Duodenal mucosa (tissue), 2 donors: ENCODE results near the gene BCL7C.
A peak's percentile ranks its signal among the peaks of the same experiment; 100 is the strongest.

Experiments
- H3K27ac ChIP-seq: one replicate; pipeline ENCODE4 v1.7.0; 2013; ENCODE audit warnings: low read depth, low read length
- H3K27me3 ChIP-seq, 2 donors: one replicate each; pipeline ENCODE4 v1.7.0; 2013; ENCODE audit warnings: low read length in 2 of 2, control low read depth in 1 of 2; ENCODE audit not compliant: insufficient read depth in 2 of 2, control insufficient read depth in 1 of 2
- H3K36me3 ChIP-seq, 2 donors: one replicate each; pipeline ENCODE4 v1.7.0; 2013; ENCODE audit warnings: low read length in 2 of 2, control low read depth in 1 of 2; ENCODE audit not compliant: insufficient read depth in 2 of 2, control insufficient read depth in 1 of 2
- H3K4me1 ChIP-seq, 2 donors: one replicate each; pipeline ENCODE4 v1.7.0; 2013; ENCODE audit warnings: low read length in 2 of 2, control low read depth in 1 of 2; ENCODE audit not compliant: insufficient read depth in 2 of 2, control insufficient read depth in 1 of 2
- H3K4me3 ChIP-seq, 2 donors: one replicate each; pipeline ENCODE4 v1.7.0; 2013; ENCODE audit warnings: low read length in 2 of 2, low read depth in 1 of 2
- H3K9ac ChIP-seq, 2 donors: one replicate each; pipeline ENCODE4 v1.7.0; 2013; ENCODE audit warnings: low read length in 2 of 2, low read depth in 1 of 2
- H3K9me3 ChIP-seq, 2 donors: one replicate each; pipeline ENCODE4 v1.7.0; 2013; ENCODE audit warnings: low read length in 2 of 2, control low read depth in 1 of 2; ENCODE audit not compliant: control insufficient read depth in 1 of 2

Gene BCL7C

DNA sequence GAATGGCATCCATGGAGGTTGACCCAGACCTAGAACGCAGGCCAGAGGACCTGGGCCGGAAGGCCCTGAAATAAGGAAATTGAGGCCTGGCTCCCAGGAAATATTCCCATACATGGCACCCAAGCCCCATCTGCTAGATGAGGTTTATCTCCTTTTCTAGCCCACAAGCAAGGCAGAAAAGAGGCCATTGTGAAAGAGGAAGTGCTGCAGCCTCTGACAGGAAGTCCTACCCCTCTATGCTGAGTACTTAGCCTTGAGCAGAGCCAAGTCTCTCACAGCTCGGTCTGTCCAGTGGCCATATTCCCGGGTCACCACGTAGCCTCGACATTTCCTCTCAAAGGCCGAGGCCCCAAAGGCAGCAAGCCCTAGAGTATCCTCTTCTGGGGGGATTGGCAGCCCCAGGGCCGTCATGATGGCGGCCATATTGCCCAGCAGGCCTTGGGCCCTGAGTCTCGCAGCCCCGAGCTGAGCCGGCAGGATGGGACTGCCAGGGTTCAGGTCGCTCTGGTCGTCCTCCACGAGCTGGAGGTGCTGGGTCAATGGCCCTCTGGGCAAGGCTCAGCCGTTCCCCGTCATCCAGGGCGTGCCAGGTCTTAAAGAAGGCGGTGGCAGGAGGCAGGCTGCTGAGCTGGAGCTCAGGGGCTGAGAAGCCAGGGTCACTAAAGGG, 10.4 kb upstream of the BCL7C start:
- H3K27ac ChIP-seq, result no peak overlapping the region
- H3K36me3 ChIP-seq, result no peaks in the 10 kb centered on the region
- H3K9me3 ChIP-seq, result no peaks in the 10 kb centered on the region
- H3K27me3 ChIP-seq, result no peaks in the 10 kb centered on the region
- no peak overlapping the region for H3K4me3 ChIP-seq
- H3K4me1 ChIP-seq, result peaks cover 9 to 29% of the 10 kb centered on the region in 2 donors
- H3K9ac ChIP-seq, result no peak overlapping the region

DNA sequence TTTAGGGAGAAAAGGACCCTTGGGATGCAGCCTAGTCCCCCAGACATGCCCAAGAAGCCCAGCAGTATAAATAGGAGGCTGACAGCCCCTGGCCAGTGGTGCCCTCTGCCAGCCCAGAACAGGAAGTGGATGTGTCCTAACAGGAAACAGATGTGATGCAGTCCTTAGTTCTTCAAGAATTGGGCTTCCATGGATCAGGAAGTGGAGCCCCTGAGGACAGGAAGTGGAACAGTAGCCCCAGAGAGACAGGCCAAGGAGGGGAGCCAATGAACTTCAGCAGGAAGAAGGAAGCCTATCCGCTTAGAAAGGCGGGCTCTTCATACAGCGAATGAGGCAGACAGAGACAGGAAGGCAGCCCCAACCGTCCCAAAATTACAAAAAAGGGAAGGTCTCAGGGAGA, 9.7 kb upstream of the BCL7C start:
- peaks cover 9 to 29% of the 10 kb centered on the region in 2 donors for H3K4me1 ChIP-seq
- H3K27ac ChIP-seq, result no peak overlapping the region
- H3K36me3 ChIP-seq, result no peaks in the 10 kb centered on the region
- no peaks in the 10 kb centered on the region for H3K9me3 ChIP-seq
- no peak overlapping the region for H3K9ac ChIP-seq
- H3K4me3 ChIP-seq, result no peak overlapping the region
- no peaks in the 10 kb centered on the region for H3K27me3 ChIP-seq

DNA sequence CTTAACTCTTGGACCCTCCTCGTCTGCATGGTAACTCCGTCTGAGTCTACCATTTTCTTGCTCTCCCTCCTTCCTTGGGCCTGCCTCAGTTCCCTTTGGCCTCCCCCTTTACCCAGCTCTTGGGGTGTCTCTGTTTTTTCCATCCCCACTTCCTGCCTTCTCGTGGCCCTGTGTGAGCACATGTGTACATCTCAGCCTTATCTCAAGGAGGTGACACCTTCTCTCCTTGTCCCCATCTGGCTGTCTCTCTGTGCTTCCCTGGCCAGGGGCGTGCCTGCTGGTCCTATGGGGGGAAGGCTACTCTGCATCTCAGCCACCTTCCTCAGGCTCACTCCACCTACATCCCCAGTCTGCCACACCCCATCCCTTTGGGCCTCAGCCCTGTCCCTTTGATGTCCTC, 9.1 kb upstream of the BCL7C start:
- H3K36me3 ChIP-seq, result no peaks in the 10 kb centered on the region
- peak overlapping the region; percentile 19 to 75 for H3K4me3 ChIP-seq
- no peak overlapping the region for H3K9ac ChIP-seq
- H3K9me3 ChIP-seq, result no peaks in the 10 kb centered on the region
- H3K27ac ChIP-seq, result peak overlapping the region; percentile 13
- peaks cover 9 to 29% of the 10 kb centered on the region in 2 donors for H3K4me1 ChIP-seq
- H3K27me3 ChIP-seq, result no peaks in the 10 kb centered on the region

DNA sequence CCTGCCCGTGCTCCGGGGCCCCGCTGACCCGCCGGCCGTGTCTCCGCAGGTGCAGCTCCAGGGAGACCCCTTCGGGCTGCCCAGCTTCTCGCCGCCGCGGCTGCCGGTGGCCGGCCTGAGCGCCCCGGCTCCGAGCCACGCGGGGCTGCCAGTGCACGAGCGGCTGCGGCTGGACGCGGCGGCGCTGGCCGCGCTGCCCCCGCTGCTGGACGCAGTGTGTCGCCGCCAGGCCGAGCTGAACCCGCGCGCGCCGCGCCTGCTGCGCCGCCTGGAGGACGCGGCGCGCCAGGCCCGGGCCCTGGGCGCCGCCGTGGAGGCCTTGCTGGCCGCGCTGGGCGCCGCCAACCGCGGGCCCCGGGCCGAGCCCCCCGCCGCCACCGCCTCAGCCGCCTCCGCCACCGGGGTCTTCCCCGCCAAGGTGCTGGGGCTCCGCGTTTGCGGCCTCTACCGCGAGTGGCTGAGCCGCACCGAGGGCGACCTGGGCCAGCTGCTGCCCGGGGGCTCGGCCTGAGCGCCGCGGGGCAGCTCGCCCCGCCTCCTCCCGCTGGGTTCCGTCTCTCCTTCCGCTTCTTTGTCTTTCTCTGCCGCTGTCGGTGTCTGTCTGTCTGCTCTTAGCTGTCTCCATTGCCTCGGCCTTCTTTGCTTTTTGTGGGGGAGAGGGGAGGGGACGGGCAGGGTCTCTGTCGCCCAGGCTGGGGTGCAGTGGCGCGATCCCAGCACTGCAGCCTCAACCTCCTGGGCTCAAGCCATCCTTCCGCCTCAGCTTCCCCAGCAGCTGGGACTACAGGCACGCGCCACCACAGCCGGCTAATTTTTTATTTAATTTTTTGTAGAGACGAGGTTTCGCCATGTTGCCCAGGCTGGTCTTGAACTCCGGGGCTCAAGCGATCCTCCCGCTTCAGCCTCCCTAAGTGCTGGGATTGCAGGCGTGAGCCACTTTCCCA, 8.4 kb upstream of the BCL7C start:
- Histone ChIP-seq H3K9me3 (no peaks in the 10 kb centered on the region), H3K9ac (peak overlapping the region; percentile 65 to 70), H3K4me3 (peak overlapping the region; percentile 60 to 75), H3K27me3 (no peaks in the 10 kb centered on the region), H3K36me3 (no peaks in the 10 kb centered on the region), H3K27ac (peak overlapping the region; percentile 73), H3K4me1 (peaks cover 10 to 32% of the 10 kb centered on the region in 2 donors)

DNA sequence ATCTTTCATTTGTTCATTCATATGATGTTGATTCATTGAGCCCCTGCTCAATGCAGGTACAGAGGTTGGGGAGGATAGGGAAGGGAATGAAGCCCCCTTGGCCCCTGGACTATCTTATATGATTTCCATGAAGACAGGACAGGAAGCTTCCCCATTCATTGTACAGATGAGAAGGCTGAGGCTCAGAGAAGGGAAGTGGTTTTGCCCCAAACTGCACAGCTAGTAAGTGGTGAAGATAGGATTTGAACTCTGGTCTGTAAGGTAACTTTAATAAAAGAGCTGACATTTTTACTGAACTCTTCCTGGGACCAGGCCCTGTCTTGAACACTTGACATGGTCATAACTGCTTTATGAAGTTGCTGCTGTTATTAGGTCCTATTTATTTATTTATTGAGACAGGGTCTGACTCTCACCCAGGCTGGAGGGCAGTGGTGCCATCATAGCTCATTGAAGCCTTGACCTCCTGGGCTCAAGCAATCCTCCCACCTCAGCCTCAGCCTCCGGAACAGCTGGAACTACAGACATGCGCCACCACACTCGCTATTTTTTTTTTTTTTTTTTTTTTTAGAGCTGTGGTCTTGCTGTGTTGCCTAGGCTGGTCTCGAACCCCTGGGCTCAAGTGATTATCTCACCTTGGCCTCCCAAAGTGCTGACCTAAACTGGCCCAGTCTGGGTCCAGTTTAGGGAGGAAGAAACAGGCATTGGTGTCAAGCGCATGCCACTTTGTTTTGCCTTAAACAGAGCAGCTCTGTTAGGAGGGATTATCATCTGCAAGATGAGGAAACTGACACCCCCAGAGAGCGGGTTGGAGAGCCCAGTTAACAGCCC, 7.5 kb upstream of the BCL7C start:
- Histone ChIP-seq H3K27ac (peak overlapping the region; percentile 42), H3K9ac (peak overlapping the region; percentile 39 to 43), H3K27me3 (no peaks in the 10 kb centered on the region), H3K9me3 (no peaks in the 10 kb centered on the region), H3K36me3 (no peaks in the 10 kb centered on the region), H3K4me3 (peak overlapping the region; percentile 58 to 75), H3K4me1 (peaks cover 15 to 39% of the 10 kb centered on the region in 2 donors)

DNA sequence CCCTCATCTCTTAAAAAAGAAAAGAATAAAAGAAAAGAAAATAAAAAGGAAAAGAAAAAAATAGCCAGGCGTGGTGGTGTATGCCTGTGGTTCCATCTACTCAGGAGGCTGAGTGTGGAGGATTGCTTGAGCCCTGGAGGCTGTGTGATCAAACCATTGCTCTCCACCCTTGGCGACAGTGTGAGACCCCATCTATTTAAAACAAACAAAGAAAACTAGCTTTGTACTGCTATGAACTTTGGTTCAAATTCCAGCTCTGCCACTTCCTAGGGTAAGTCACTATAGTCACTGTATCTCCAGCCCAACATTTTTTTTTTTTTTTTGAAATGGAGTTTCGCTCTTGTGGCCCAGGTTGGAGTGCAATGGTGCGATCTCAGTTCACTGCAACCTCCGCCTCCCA, 6.7 kb upstream of the BCL7C start:
- H3K27me3 ChIP-seq, result no peaks in the 10 kb centered on the region
- H3K4me3 ChIP-seq, result no peak overlapping the region
- H3K9ac ChIP-seq, result no peak overlapping the region
- no peak overlapping the region for H3K27ac ChIP-seq
- H3K4me1 ChIP-seq, result peaks cover 18 to 47% of the 10 kb centered on the region in 2 donors
- no peaks in the 10 kb centered on the region for H3K36me3 ChIP-seq
- H3K9me3 ChIP-seq, result no peaks in the 10 kb centered on the region

DNA sequence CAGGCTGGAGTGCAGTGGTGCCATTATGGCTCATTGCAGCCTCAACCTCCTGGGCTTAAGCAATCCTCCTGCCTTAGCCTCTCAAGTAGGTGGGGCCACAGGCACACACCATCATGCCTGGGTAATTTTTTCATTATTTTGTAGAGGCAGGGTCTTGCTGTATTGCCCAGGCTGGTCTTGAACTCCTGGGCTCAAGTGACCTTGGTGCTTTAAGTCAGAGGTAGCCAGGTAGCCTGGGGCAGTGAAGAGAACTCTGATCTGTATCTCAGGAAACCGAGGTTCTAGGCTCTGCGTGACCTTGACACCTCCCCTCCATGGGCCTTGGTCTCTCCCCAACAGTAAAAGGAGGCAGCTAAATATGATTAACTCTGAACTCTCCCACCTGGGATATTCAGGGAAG, 5.9 kb upstream of the BCL7C start:
- no peaks in the 10 kb centered on the region for H3K27me3 ChIP-seq
- H3K27ac ChIP-seq, result no peak overlapping the region
- H3K9ac ChIP-seq, result no peak overlapping the region
- H3K9me3 ChIP-seq, result no peaks in the 10 kb centered on the region
- H3K36me3 ChIP-seq, result no peaks in the 10 kb centered on the region
- no peak overlapping the region for H3K4me3 ChIP-seq
- peaks cover 21 to 55% of the 10 kb centered on the region in 2 donors for H3K4me1 ChIP-seq

DNA sequence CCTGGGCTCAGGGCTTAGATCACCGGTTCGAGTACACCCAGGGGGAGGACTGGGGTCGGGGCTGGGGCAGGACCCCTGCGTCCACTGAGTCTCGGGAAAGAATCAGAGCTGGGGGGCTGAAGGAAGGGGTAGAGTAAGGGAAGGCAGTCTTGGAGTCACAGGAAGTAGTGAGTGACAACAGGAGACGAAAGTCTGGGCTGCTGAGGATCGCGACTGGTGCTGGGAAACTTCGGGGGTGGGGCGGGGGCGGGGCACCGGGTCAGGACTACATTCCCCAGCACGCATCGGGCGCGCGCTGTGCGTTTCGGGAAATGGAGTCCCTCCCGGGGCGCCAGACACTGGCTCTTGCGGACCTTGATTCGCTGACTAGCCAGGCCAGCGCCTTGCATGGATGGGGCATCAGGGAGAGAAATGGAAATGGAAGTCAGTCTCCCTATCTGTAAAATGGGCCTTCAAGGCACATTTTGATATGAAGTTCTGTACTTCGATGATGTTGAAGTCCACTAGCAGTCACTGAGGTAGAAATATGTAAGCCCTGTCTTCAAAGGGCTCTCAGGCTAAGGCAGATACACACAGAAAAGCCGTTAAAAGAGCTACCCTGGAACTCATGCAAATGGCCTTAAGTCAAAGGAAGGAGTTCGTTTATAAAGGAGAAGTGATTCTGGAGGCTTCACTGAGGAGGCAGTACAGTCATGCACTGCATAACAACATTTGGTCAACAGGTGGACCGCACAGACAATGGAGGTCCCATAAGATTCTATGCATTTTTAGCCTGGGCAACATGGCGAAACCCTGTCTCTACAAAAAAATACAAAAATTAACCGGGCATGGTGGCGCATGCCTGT, 3.2 kb upstream of the BCL7C start:
- Histone ChIP-seq H3K4me1 (peaks cover 31 to 54% of the 10 kb centered on the region in 2 donors), H3K9me3 (no peaks in the 10 kb centered on the region), H3K9ac (peak overlapping the region; percentile 71 to 77)

DNA sequence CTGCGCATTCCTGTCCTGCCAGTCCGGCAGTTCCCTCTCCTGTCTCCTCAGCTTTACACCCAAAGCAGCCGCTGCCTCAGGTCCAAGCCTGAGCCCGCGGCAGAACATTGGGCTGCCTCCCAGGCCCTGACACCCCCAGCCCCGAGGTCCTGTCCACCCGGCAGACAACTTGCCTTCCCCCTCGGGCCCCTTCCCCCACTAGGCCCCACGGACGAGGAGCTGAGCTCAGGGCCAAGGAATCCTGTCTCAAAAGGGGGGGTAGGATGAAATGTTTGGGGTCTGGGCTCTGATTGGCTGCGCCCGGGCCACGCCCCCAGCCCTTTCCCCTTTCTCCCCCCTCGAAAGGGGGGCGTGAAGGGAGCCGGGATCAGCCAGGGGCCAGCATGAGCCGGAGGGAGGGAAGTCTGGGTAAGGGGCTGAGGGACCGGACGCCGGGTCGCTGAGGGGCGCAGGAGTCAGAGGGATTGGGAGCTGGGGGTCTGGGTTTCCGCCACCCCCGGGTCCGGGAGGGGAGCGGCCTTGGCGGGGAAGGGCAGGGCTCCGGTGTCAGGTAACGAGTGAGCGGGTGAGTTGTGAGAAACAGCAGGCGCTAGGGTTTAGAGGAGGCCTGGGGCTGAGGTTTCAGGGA, 2.5 kb upstream of the BCL7C start, which contains the start of gene CTF1:
Gene CTF1, plus strand, starts transcription at position 354 of the 628 bp plus-strand sequence. Its CDS starts 30 bp downstream, at position 384.
- H3K4me1 ChIP-seq, result peaks cover 31 to 49% of the 10 kb centered on the region in 2 donors
- H3K27ac ChIP-seq, result peak within 1 kb of the TSS; percentile 92
- H3K4me3 ChIP-seq, result peak within 1 kb of the TSS; percentile 60 to 70

More for the DNA sequence above, 3.2 kb upstream of the BCL7C start:
- Histone ChIP-seq H3K27me3 (no peaks in the 10 kb centered on the region), H3K4me3 (peak overlapping the region; percentile 60 to 70), H3K36me3 (peaks cover 0 to 2% of the 10 kb centered on the region in 2 donors), H3K27ac (peak overlapping the region; percentile 92)

More for the DNA sequence above, 2.5 kb upstream of the BCL7C start, which contains the start of gene CTF1:
- Histone ChIP-seq H3K9ac (peak within 1 kb of the TSS; percentile 71 to 77), H3K27me3 (no peaks in the 10 kb centered on the region), H3K9me3 (no peaks in the 10 kb centered on the region), H3K36me3 (peaks cover 2% of the 10 kb centered on the region in 2 donors)
